Peyer's patch (tissue), 4 donors: ENCODE measurements around the gene SMIM21.

Experiments used
- CTCF ChIP-seq, 6 experiments: fragments of 450-650 bp in 4 of 6; fragments of 200-600 bp in 2 of 6; sonication (generic) in 1 of 6; IDR thresholded peaks; one replicate each; pipeline ENCODE4 v1.5.1; 2017 to 2019; ENCODE audit warnings: antibody characterized with exemption in 6 of 6, mild to moderate bottlenecking in 3 of 6, moderate library complexity in 1 of 6
- POLR2A ChIP-seq, 2 donors: fragments of 450-650 bp; IDR thresholded peaks; one replicate each; pipeline ENCODE4 v1.5.1; 2017; ENCODE audit warnings: antibody characterized with exemption in 2 of 2, mild to moderate bottlenecking in 2 of 2, moderate library complexity in 2 of 2

GRCh38 chr18:75364512-75365253, 62.8 kb downstream of the SMIM21 start:
- no peak for TF ChIP-seq CTCF (IDR thresholded peaks at IDR 0.05)
- TF ChIP-seq POLR2A (IDR thresholded peaks at IDR 0.05), result no peak
